HCT116 (cell line): ENCODE measurements around the gene CLCF1. TPM values are rescaled to one million over a fixed set of nuclear protein-coding genes. Genes with fewer than 3 reads are reported as not detected.

Experiments
- ATAC-seq: fragments of 200-7000 bp; cut with Tn5 transposase; 2 replicates; pipeline ENCODE4 v1.9.1; 2020; ENCODE audit warnings: mild to moderate bottlenecking, moderate library complexity
- BruUV-seq: library from RNA; stranded (reverse); fragments of 400-500 nt; replicated peaks from 2 replicates; lab custom pipeline; 2021; lab: Mats Ljungman, UMichigan
- CTCF ChIA-PET: fragments of 300-600 bp; sonication (Branson Sonifier 250); formaldehyde crosslinking; loops from one replicate; lab custom pipeline; 2021; ENCODE audit warnings: antibody characterized with exemption; lab: Charles Lee
- POLR2A ChIA-PET: fragments of 300-600, 350-600 bp; sonication (Branson Sonifier 250); formaldehyde crosslinking; loops from one replicate; lab custom pipeline; 2021; ENCODE audit warnings: antibody characterized with exemption; lab: Charles Lee
- RAD21 ChIA-PET, 2 experiments: fragments of 300-600 bp; sonication (Branson Sonifier 250); formaldehyde crosslinking; loops; one replicate each; lab custom pipeline; 2023; ENCODE audit warnings: low total read pairs in 2 of 2; ENCODE audit not compliant: uncharacterized antibody in 2 of 2, unreplicated experiment in 2 of 2, low non-redundant PET in 1 of 2; lab: Charles Lee
- DNase-seq: peaks from one replicate; pipeline ENCODE4 v3.0.0-alpha.2; 2010; ENCODE audit warnings: low read depth, low spot score
- H2AFZ ChIP-seq: fragments of 200-600 bp; shearing (Covaris generic), sonication (generic); 2 replicates; pipeline ENCODE4 v1.6.1; 2017; ENCODE audit warnings: low read depth, mixed run types, mixed read lengths, antibody characterized with exemption, low read length; ENCODE audit not compliant: poor library complexity, severe bottlenecking
- H3K27ac ChIP-seq: 2 replicates; pipeline ENCODE4 v1.5.1; 2012; ENCODE audit warnings: low read depth, low read length
- H3K27me3 ChIP-seq: fragments of 200-600 bp; sonication (generic); 2 replicates; pipeline ENCODE4 v1.6.1; 2016; ENCODE audit warnings: mixed run types, low read length, mixed read lengths; ENCODE audit not compliant: insufficient read depth
- H3K36me3 ChIP-seq, 2 experiments: fragments of 200-500 bp in 1 of 2; fragments of 200-600 bp in 1 of 2; sonication (Bioruptor generic) in 1 of 2; sonication (generic) in 1 of 2; 2 replicates each; pipeline versions ENCODE4 v1.5.1 to v1.6.1; 2014 to 2016; ENCODE audit warnings: low read length in 2 of 2, inconsistent platforms in 1 of 2, mixed read lengths in 1 of 2, mixed run types in 1 of 2; ENCODE audit not compliant: insufficient read depth in 2 of 2, control insufficient read depth in 1 of 2
- H3K4me1 ChIP-seq, 2 experiments: fragments of 200-600 bp in 1 of 2; sonication (generic) in 1 of 2; 2 replicates each; pipeline versions ENCODE4 v1.5.1 to v1.6.1; 2012 to 2017; ENCODE audit warnings: low read length in 2 of 2, inconsistent platforms in 1 of 2, mild to moderate bottlenecking in 1 of 2, mixed read lengths in 1 of 2, mixed run types in 1 of 2, moderate library complexity in 1 of 2; ENCODE audit not compliant: insufficient read depth in 2 of 2, control insufficient read depth in 1 of 2
- H3K4me2 ChIP-seq: fragments of 200-600 bp; sonication (generic); 2 replicates; pipeline ENCODE4 v1.6.1; 2017; ENCODE audit warnings: mixed run types, low read length, mixed read lengths
- H3K4me3 ChIP-seq, 2 experiments: fragments of 200-600 bp in 1 of 2; sonication (generic) in 1 of 2; replicated peaks in 1 of 2; 2 replicates each; pipeline ENCODE4 v1.5.1; 2011 to 2016; ENCODE audit warnings: low read length in 2 of 2, control low read depth in 1 of 2, low read depth in 1 of 2, mild to moderate bottlenecking in 1 of 2, mixed read lengths in 1 of 2, mixed run types in 1 of 2
- H3K79me2 ChIP-seq: fragments of 200-600 bp; sonication (generic); 2 replicates; pipeline ENCODE4 v1.6.1; 2017; ENCODE audit warnings: mild to moderate bottlenecking, mixed run types, low read length, moderate library complexity, mixed read lengths; ENCODE audit not compliant: insufficient read depth
- H3K9ac ChIP-seq: fragments of 200-600 bp; sonication (generic); 2 replicates; pipeline ENCODE4 v1.6.1; 2016; ENCODE audit warnings: low read length, mixed read lengths
- H3K9me2 ChIP-seq: fragments of 200-600 bp; sonication (generic), shearing (Covaris generic); 2 replicates; pipeline ENCODE4 v1.6.1; 2017; ENCODE audit warnings: mixed run types, mild to moderate bottlenecking, moderate library complexity; ENCODE audit not compliant: insufficient read depth
- H3K9me3 ChIP-seq, 2 experiments: fragments of 200-500 bp in 1 of 2; fragments of 200-600 bp in 1 of 2; sonication (Bioruptor generic) in 1 of 2; sonication (generic) in 1 of 2; 2 replicates each; pipeline ENCODE4 v1.6.1; 2014 to 2017; ENCODE audit warnings: low read length in 2 of 2, mixed read lengths in 2 of 2, inconsistent platforms in 1 of 2, low read depth in 1 of 2, mild to moderate bottlenecking in 1 of 2, mixed run types in 1 of 2, moderate library complexity in 1 of 2; ENCODE audit not compliant: control insufficient read depth in 1 of 2, insufficient read depth in 1 of 2
- H4K20me1 ChIP-seq: fragments of 200-600 bp; sonication (generic), shearing (Covaris generic); 2 replicates; pipeline ENCODE4 v1.6.1; 2017; ENCODE audit warnings: mixed run types, mild to moderate bottlenecking, moderate library complexity; ENCODE audit not compliant: insufficient read depth
- ATF3 ChIP-seq: IDR thresholded peaks from 2 replicates; pipeline ENCODE4 v1.6.1; 2012
- CEBPB ChIP-seq: IDR thresholded peaks from 2 replicates; pipeline ENCODE4 v1.6.1; 2012; ENCODE audit warnings: low read depth
- ELF1 ChIP-seq: IDR thresholded peaks from 2 replicates; pipeline ENCODE4 v1.6.1; 2012; ENCODE audit warnings: low read depth, borderline replicate concordance
- EZH2 ChIP-seq: fragments of 200-600 bp; sonication (generic); IDR thresholded peaks from 2 replicates; pipeline ENCODE4 v1.6.1; 2017; ENCODE audit warnings: antibody characterized with exemption, mixed run types
- FOSL1 ChIP-seq: IDR thresholded peaks from 2 replicates; pipeline ENCODE4 v1.6.1; 2012; ENCODE audit warnings: low read depth
- POLR2A ChIP-seq: IDR thresholded peaks from 2 replicates; pipeline ENCODE4 v1.7.0; 2011; ENCODE audit warnings: borderline replicate concordance; ENCODE audit not compliant: insufficient read depth, insufficient read length; ENCODE audit errors: extremely low read depth
- RAD21 ChIP-seq: IDR thresholded peaks from 2 replicates; pipeline ENCODE4 v1.6.1; 2012; ENCODE audit warnings: low read depth, mild to moderate bottlenecking
- REST ChIP-seq: IDR thresholded peaks from 2 replicates; pipeline ENCODE4 v1.6.1; 2012; ENCODE audit warnings: low read depth
- SIN3A ChIP-seq: IDR thresholded peaks from 2 replicates; pipeline ENCODE4 v1.6.1; 2012; ENCODE audit warnings: low read depth
- TCF7L2 ChIP-seq: IDR thresholded peaks from 2 replicates; pipeline ENCODE4 v1.7.0; 2011; ENCODE audit warnings: borderline replicate concordance, inconsistent platforms; ENCODE audit not compliant: insufficient read depth, insufficient read length; ENCODE audit errors: extremely low read depth
- YY1 ChIP-seq: IDR thresholded peaks from 2 replicates; pipeline ENCODE4 v1.6.1; 2011; ENCODE audit warnings: low read length, low read depth, moderate library complexity, mild to moderate bottlenecking; ENCODE audit not compliant: insufficient replicate concordance; ENCODE audit errors: extremely low read depth
- ZNF274 ChIP-seq: fragments of 200-500 bp; sonication (Bioruptor generic); IDR thresholded peaks from 2 replicates; pipeline ENCODE4 v1.6.1; 2014; ENCODE audit warnings: mild to moderate bottlenecking, low read depth, low read length, inconsistent platforms
- intact Hi-C: fragments of 100-400 bp; cut with micrococcal nuclease; formaldehyde crosslinking; loops from 2 replicates; pipeline ENCODE4 v1.10.0; 2022
- total RNA-seq: library from RNA; stranded (reverse); gene quantifications from one replicate; pipeline ENCODE4 v1.2.1, GENCODE V29; 2021; ENCODE audit not compliant: unreplicated experiment

Gene CLCF1
- total RNA-seq, 1 experiment from 2014 or later = 12.2 TPM

DNA sequence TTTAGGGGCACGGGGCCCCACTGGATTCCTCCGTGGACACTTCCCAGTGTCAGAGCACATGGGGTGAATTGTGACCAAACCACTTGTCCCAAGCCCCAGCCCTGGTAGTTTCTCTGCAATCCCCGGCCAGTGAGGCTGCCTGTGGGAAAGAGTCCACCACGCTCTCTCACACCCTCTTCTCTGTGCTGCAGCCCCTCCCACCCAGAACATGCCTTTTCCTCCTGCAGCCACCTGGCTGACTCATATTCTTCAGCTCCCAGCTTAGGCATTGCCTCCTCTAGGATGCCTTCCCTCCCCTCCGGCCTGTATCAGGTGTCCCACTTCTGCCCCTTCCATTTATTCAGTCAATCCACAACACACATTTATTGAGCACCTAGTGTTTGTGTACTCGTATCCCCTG is 49.5 kb upstream of the CLCF1 start (continued):
- no peak for TF ChIP-seq REST
- no peak for TF ChIP-seq RAD21
- TF ChIP-seq EZH2 = no peak
- no peak for TF ChIP-seq POLR2A
- TF ChIP-seq SIN3A = no peak
- no peak for TF ChIP-seq ELF1
- no peak for TF ChIP-seq ATF3
- no peak for TF ChIP-seq FOSL1
- TF ChIP-seq, all 23 proteins: peak for 0

DNA sequence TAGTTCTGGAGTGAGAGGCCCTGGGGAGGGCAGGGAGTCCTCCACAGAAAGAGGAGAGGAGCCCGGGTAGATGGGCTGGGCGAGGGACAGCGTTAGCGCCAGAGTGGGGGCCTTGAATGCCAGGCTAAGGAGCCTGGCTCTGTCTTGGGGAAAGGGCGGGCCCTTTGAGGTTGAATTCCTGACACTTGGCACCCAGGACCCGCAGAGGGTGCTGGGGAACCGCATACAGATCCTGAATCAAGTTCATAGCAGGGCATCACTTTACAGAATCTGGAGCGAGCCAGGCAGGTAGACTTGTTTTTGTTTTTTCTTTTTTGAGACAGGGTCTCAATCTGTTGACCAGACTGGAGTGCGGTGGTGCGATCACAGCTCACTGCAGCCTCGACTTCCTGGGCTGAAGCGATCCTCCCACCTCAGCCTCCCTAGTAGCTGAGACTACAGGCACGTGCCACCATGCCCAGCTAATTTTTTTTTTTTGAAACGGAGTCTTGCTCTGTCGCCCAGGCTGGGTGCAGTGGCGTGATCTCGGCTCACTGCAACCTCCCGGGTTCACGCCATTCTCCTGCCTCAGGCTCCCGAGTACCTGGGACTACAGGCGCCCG is 48.1 kb upstream of the CLCF1 start:
- intact Hi-C loops = no loop called here
- Histone ChIP-seq H2AFZ (no peak overlapping the region), H3K27ac (peak overlapping the region; percentile 24; the same call in 1 of the 2 replicates), H3K4me2 (peak overlapping the region; percentile 72), H3K36me3 (no peaks in the 10 kb centered on the region), H3K9ac (peak overlapping the region; percentile 38), H3K9me3 (no peaks in the 10 kb centered on the region), H4K20me1 (no peaks in the 10 kb centered on the region), H3K4me1 (peaks cover 11 to 33% of the 10 kb centered on the region in 2 experiments; a peak in 3 of 4 replicates), H3K27me3 (no peaks in the 10 kb centered on the region), H3K9me2 (no peaks in the 10 kb centered on the region), H3K79me2 (no peaks in the 10 kb centered on the region), H3K4me3 (peak overlapping the region; percentile 38 to 63)
- ChIA-PET CTCF (interaction anchor here (1.0 to 1.7 kb wide), 3 partner anchors 20 to 84 kb away, joined by 3 to 6 read pairs (median 3); partner anchors contain the start of genes PITPNM1 and PPP1CA), POLR2A (interaction anchor here (1.4 kb wide), 1 partner anchor 20 kb away, joined by 4 read pairs; the partner anchor contains the start of gene PPP1CA), RAD21 (no interaction called here)
- TSS peak; percentile 85 for BruUV-seq
- no peak for TF ChIP-seq POLR2A
- peak; percentile 61 for TF ChIP-seq TCF7L2
- TF ChIP-seq YY1 = no peak
- no peak for TF ChIP-seq CEBPB
- TF ChIP-seq RAD21 = no peak
- no peak for TF ChIP-seq ZNF274
- TF ChIP-seq EZH2 = no peak
- ATAC-seq = peak; percentile 63
- no peak for DNase-seq
